ENCODE results near the gene OR2D2.
"Not testable (repeated sequence)": the region's sequence is repeated elsewhere in the genome, so short reads cannot be mapped to it uniquely, and the experiment has no call there.

The OR2D2 gene

DNA sequence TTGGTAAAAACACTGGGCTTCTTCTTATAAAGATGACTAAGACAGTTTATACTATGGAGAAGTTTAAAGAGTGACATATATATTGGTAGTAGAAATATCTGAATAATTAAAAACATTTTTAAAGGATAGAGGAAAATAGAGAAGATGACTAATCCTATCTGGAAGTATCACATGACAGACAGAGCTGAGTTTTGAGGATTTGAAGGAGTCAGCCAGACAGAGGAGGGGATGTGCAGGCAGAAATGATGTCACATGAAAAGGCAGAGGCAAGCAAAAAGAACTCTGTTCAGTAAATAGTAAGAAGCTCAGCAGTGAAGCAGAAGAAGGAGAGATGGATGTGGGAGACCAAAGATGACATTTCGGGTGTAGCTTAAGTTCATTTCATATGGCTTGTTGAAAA lies 27.9 kb downstream of the OR2D2 start:
- in situ Hi-C loops (cut with HindIII; ENCODE audit: low pct_unique_long_range_greater_than_20kb, low sequenced_read_pairs): no loop called here
- no peak for DNase-seq (ENCODE audit: low read depth in 1 of 2, low spot score in 1 of 2)
- TF ChIP-seq JUND (IDR thresholded peaks at IDR 0.05; ENCODE audit: low read depth): no peak

DNA sequence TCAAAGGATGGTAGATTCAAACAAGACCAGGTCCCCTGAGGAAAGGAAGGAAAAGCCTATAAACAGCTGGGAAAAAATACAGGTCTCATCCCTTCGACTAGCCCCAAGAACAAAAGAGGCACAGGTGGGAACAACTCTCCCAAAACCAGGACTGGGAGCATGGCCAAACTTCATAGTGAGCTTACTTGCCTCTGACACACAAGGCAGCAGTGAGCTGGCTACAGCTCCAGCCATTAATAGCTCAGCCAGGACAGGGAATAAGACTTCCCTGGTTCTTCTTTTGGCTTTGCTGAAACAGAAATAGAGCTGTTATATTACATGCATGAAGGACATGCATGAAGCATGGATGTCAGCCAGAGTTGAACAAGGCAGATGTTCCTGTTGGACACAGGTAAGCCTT lies 29.3 kb downstream of the OR2D2 start, which contains the start of gene OR10A2:
TSS of gene OR10A2 (plus strand) at position 97 of the 400 bp plus-strand sequence. CDS start 6,698 bp downstream, outside the sequence.
- TF ChIP-seq JUND (IDR thresholded peaks at IDR 0.05; ENCODE audit: low read depth): no peak
- peak in 1 of 2 experiments; percentile 2 for DNase-seq (ENCODE audit: low read depth in 1 of 2, low spot score in 1 of 2)
- in situ Hi-C loops (cut with HindIII; ENCODE audit: low pct_unique_long_range_greater_than_20kb, low sequenced_read_pairs): no loop called here

DNA sequence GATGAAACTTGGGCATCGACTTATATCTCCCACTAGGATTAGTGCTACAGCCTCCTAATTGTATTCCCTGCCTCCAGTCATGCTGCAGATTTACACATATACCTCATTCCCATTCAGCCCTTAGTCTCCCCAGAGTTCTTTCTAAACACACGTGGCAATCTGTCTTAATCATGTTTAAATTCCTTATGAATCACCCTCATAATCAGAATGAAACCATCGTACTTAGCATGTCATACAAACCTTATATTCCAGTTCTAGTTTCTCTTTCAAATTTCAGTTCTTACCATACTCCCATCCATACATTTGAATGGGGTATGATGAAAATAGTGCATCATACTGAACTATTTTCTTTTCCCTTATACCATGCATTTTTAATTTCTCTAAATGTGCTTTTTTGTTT lies 35.4 kb downstream of the OR2D2 start:
- DNase-seq (ENCODE audit: low read depth in 1 of 2, low spot score in 1 of 2): no peak
- in situ Hi-C loops (cut with HindIII; ENCODE audit: low pct_unique_long_range_greater_than_20kb, low sequenced_read_pairs): no loop called here
- TF ChIP-seq JUND (IDR thresholded peaks at IDR 0.05; ENCODE audit: low read depth): no peak

DNA sequence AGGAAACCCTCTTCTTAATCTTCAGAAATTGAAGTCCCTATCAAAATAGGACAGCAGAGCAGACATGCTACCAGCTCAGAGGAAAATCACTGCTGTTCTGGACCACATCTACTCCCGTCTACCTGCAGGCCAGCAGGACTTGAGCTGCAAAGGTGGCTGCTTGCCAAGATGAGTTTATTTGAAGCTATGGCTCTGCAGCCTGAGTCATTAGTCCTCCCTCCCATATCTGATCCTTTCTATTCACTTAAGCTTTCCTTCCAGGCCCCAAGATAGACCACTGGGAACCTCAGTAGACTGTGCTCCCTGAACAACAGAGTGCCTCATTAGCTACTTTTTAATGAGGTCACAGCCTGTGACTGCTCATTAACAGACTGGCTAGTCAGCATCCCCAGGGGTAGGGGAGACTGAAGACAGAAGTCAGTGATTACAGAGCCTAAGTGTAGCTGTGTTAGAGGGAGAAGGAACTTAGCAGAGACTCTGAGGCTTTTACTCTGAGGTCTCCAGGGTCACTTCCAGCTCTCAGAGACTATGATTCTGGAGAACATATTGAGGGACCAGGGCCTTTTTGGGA lies 36.2 kb downstream of the OR2D2 start:
- in situ Hi-C loops (cut with HindIII; ENCODE audit: low pct_unique_long_range_greater_than_20kb, low sequenced_read_pairs): no loop called here
- no peak for DNase-seq (ENCODE audit: low read depth in 1 of 2, low spot score in 1 of 2)
- no peak for TF ChIP-seq JUND (IDR thresholded peaks at IDR 0.05; ENCODE audit: low read depth)

DNA sequence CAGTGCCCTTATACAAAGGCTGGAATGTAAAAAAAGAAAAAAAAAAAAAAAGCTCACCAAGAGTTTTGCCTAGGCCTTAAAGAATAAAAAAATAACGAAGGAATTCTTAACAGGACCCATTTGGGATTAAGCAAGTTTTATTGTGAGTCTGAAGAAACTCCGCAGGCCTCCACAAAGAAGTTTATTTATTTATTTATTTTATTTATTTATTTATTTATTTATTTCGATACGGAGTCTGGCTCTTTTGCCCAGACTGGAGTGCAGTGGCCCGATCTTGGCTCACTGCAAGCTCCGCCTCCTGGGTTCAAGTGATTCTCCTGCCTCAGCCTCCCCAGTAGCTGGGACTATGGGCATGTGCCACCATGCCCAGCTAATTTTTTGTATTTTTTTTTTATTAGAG lies 37.5 kb downstream of the OR2D2 start:
- in situ Hi-C loops (cut with HindIII; ENCODE audit: low pct_unique_long_range_greater_than_20kb, low sequenced_read_pairs); DNase-seq (ENCODE audit: low read depth in 1 of 2, low spot score in 1 of 2): not testable (repeated sequence)

DNA sequence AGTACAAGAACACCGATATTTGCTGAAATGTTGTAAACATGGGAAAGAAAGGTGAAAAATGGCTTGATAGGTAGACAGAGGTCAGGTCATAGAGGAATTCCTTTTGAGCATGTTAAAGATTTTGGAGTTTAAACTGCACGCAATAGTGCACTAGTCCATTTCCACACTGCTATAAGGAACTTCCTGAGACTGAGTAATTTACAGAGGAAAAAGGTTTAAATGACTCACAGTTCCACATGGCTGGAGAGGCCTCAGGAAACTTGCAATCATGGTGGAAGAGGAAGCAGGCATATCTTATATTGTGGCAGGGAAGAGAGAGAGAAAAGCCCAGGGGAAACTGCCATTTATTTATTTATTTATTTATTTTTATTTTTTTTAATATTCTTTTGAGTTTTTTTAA lies 41.8 kb downstream of the OR2D2 start:
- no peak for TF ChIP-seq JUND (IDR thresholded peaks at IDR 0.05; ENCODE audit: low read depth)
- in situ Hi-C loops (cut with HindIII; ENCODE audit: low pct_unique_long_range_greater_than_20kb, low sequenced_read_pairs): no loop called here
- no peak for DNase-seq (ENCODE audit: low read depth in 1 of 2, low spot score in 1 of 2)

DNA sequence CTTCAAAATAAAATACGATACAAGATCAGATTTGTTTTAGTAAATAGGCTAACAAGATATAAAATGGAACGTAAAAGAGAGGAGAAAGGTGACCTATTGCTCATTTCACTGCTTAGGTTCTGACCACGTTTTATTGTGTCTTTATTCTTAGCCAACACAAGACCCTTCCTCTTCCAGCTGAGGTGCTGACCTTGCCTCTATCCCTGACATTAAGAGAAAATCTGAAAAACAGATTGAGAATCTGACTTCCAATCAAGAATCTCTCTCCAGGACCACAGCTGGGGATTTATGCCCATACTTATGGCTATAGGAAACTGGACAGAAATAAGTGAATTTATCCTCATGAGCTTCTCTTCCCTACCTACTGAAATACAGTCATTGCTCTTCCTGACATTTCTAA lies 46.9 kb downstream of the OR2D2 start, which contains the start of gene OR10A5:
TSS of gene OR10A5 (plus strand) at position 301 of the 400 bp plus-strand sequence. CDS start at position 301, 0 bp downstream.
- no peak for DNase-seq (ENCODE audit: low read depth in 1 of 2, low spot score in 1 of 2)
- in situ Hi-C loops (cut with HindIII; ENCODE audit: low pct_unique_long_range_greater_than_20kb, low sequenced_read_pairs): no loop called here
- no peak for TF ChIP-seq JUND (IDR thresholded peaks at IDR 0.05; ENCODE audit: low read depth)

DNA sequence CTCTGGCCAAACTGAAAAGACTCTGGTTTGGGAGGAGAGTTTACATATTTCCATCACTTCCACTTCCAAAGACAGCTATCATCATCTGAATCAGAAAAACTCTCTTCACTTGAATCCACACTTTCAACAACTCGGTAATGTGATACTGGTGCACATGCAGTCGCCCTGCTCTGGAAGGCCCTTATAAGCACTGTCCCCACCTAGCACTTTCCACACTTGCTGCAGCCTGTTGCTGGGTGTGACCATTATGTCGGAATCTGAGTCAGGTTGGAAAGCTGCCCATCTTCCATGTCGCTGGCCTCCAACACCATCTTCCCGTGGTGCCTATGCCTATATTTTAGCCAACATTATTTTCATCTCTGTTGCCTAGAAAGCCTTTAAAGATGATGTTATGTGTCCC lies 47.9 kb downstream of the OR2D2 start:
- no peak for TF ChIP-seq JUND (IDR thresholded peaks at IDR 0.05; ENCODE audit: low read depth)
- DNase-seq (ENCODE audit: low read depth in 1 of 2, low spot score in 1 of 2): no peak

DNA sequence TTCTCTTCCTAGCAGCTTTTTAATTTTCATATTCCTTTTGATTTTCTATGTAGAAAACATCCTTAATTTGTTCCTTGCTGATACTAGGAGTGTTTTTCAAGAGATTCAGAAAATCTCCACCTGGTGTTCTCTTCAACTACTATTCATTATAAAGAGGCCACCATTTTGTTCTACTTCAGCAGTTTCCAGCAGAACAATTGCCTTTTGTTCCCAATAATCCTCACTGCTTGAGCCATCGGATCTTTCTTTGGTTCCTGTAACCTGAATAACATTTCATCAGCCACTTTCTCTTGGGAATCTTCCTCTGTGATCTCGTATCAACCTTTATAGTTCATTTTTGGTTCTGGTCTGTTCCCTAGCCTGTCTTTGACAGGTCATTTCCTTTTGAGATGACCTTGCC lies 48.6 kb downstream of the OR2D2 start:
- DNase-seq (ENCODE audit: low read depth in 1 of 2, low spot score in 1 of 2): no peak
- no peak for TF ChIP-seq JUND (IDR thresholded peaks at IDR 0.05; ENCODE audit: low read depth)
- in situ Hi-C loops (cut with HindIII; ENCODE audit: low pct_unique_long_range_greater_than_20kb, low sequenced_read_pairs): no loop called here

More for the DNA sequence above, 47.9 kb downstream of the OR2D2 start:
- in situ Hi-C loops (cut with HindIII; ENCODE audit: low pct_unique_long_range_greater_than_20kb, low sequenced_read_pairs): no loop called here

DNA sequence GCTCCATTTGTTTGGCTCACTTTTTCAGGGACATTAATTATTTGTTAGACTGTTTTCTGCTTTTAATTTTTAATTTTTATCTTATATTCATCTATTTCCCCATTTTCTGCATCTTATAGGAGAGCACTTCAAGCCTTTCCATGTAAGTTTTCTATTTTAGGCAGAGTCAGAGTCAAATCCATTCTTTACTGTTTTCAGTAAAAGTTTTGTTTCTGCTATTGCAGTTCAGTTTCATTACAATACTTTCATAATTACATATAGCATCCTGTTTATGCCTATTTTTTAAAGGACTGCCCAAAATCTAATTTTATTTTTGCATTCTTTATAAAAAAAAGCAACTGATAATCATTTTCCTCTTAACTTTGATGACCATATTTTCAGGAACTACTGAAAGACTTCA lies 50.6 kb downstream of the OR2D2 start:
- in situ Hi-C loops (cut with HindIII; ENCODE audit: low pct_unique_long_range_greater_than_20kb, low sequenced_read_pairs): no loop called here
- DNase-seq (ENCODE audit: low read depth in 1 of 2, low spot score in 1 of 2): no peak
- TF ChIP-seq JUND (IDR thresholded peaks at IDR 0.05; ENCODE audit: low read depth): no peak

Data from T47D (cell line).